Upper lobe of left lung (tissue), 4 donors: ENCODE data around the gene KDM2B.

ENCODE experiments used
- EP300 ChIP-seq, 4 donors: sonication (generic); formaldehyde crosslinking; IDR thresholded peaks; one replicate each; pipeline ENCODE4 v1.5.1; 2017; ENCODE audit warnings: antibody characterized with exemption in 4 of 4, control low read depth in 2 of 4
- POLR2A ChIP-seq, 4 donors: fragments of 450-650 bp; IDR thresholded peaks; one replicate each; pipeline ENCODE4 v1.5.1; 2016 to 2017; ENCODE audit warnings: antibody characterized with exemption in 4 of 4, mild to moderate bottlenecking in 2 of 4
- POLR2AphosphoS5 ChIP-seq, 2 donors: sonication (generic); formaldehyde crosslinking; IDR thresholded peaks; one replicate each; pipeline ENCODE4 v1.5.1; 2017; ENCODE audit warnings: antibody characterized with exemption in 2 of 2
- TF ChIP-seq, protein P1 (sequence below), 6 experiments: fragments of 450-650 bp in 4 of 6; fragments of 200-600 bp in 2 of 6; sonication (generic) in 2 of 6; IDR thresholded peaks; one replicate each; pipeline ENCODE4 v1.5.1; 2016 to 2019; ENCODE audit warnings: antibody characterized with exemption in 6 of 6

DNA sequence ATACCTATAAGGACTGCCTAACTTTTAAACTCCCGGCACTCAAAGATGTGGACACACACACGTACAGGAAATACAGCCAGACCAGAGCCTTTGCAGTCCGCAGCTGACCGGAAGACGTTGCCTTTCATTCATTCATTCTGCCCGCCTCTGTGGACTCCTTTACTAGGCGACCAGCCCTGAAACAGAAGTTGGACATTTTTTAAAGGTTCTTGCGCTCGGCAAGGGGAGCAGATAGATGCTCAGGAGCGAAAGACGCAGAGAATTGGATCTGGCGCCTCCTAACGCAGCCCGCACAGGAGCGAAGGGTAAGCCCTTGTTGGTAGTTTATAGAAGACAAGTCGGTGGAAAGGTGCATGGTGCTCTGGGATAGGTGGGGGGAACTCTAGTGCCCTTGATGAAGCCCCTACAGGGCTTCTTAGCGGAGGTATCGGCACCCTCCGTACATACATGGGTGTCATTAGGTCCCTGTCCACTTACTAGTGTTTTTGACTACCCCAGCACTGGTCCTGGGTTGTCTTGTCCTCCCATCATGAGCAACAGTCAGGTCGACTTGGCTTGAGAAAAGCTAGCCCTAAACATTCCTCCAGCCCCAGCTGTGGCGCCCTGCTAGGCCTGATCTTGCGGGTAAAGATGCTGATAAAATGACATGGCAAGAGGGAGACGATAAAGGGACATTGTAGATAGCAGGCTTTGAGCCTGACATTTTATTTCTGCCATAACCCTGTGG lies at the start of gene KDM2B:
- TF ChIP-seq POLR2AphosphoS5 (IDR thresholded peaks at IDR 0.05) (no peak), POLR2A (IDR thresholded peaks at IDR 0.05) (no peak), EP300 (IDR thresholded peaks at IDR 0.05) (no peak)
- TF ChIP-seq, protein P1, sequence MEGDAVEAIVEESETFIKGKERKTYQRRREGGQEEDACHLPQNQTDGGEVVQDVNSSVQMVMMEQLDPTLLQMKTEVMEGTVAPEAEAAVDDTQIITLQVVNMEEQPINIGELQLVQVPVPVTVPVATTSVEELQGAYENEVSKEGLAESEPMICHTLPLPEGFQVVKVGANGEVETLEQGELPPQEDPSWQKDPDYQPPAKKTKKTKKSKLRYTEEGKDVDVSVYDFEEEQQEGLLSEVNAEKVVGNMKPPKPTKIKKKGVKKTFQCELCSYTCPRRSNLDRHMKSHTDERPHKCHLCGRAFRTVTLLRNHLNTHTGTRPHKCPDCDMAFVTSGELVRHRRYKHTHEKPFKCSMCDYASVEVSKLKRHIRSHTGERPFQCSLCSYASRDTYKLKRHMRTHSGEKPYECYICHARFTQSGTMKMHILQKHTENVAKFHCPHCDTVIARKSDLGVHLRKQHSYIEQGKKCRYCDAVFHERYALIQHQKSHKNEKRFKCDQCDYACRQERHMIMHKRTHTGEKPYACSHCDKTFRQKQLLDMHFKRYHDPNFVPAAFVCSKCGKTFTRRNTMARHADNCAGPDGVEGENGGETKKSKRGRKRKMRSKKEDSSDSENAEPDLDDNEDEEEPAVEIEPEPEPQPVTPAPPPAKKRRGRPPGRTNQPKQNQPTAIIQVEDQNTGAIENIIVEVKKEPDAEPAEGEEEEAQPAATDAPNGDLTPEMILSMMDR (IDR thresholded peaks at IDR 0.05), result no peak
